Neuron (in vitro differentiated cells): Measurements from ENCODE around the gene PLA2G4D.

Experiments
- H2AFZ ChIP-seq: one replicate; pipeline ENCODE4 v1.6.1; 2013; ENCODE audit warnings: low read depth, mild to moderate bottlenecking, inconsistent platforms, low read length, moderate library complexity
- H3K27me3 ChIP-seq: one replicate; pipeline ENCODE4 v1.6.1; 2013; ENCODE audit warnings: low read length; ENCODE audit not compliant: insufficient read depth
- H3K36me3 ChIP-seq: one replicate; pipeline ENCODE4 v1.6.1; 2013; ENCODE audit warnings: low read length; ENCODE audit not compliant: insufficient read depth
- H3K4me1 ChIP-seq: one replicate; pipeline ENCODE4 v1.6.1; 2013; ENCODE audit warnings: low read length; ENCODE audit not compliant: insufficient read depth
- H3K4me3 ChIP-seq: 2 replicates; pipeline ENCODE4 v1.5.1; 2013; ENCODE audit warnings: mild to moderate bottlenecking, low read length, moderate library complexity
- H3K9me3 ChIP-seq: one replicate; pipeline ENCODE4 v1.6.1; 2013; ENCODE audit warnings: low read length

The PLA2G4D gene, protein sequence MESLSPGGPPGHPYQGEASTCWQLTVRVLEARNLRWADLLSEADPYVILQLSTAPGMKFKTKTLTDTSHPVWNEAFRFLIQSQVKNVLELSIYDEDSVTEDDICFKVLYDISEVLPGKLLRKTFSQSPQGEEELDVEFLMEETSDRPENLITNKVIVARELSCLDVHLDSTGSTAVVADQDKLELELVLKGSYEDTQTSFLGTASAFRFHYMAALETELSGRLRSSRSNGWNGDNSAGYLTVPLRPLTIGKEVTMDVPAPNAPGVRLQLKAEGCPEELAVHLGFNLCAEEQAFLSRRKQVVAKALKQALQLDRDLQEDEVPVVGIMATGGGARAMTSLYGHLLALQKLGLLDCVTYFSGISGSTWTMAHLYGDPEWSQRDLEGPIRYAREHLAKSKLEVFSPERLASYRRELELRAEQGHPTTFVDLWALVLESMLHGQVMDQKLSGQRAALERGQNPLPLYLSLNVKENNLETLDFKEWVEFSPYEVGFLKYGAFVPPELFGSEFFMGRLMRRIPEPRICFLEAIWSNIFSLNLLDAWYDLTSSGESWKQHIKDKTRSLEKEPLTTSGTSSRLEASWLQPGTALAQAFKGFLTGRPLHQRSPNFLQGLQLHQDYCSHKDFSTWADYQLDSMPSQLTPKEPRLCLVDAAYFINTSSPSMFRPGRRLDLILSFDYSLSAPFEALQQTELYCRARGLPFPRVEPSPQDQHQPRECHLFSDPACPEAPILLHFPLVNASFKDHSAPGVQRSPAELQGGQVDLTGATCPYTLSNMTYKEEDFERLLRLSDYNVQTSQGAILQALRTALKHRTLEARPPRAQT

DNA sequence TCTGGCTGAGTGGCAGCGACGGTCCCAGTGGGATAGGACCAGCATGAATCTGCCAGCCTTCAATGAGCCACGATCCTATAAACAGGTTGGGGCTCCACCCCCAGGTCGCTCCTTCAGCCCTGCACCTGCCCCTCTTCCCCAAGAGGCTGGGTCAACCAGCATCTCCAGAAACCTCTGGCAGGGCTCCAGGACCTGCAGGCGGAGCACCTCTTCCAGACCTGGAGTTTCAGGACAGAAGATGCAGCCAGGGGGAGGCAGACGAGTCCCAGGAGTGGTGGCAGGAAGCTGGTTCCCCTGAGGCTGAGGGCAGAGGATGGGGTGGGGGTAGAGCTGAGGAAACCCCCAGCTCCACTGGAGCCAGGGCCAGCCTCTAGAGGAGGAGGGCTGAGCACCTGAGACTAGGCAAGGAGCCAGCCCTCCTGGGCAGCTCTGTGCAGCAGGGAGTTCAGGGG is at the start of gene PLA2G4D:
TSS of gene PLA2G4D (minus strand) at position 51 of the 452 bp plus-strand sequence. CDS start 103 bp downstream, outside the sequence.
- Histone ChIP-seq H3K36me3 (no peaks in the 10 kb centered on the region), H3K4me1 (peaks cover 19% of the 10 kb centered on the region), H2AFZ (no peak within 1 kb of the TSS), H3K4me3 (no peak within 1 kb of the TSS), H3K27me3 (no peaks in the 10 kb centered on the region), H3K9me3 (no peaks in the 10 kb centered on the region)

DNA sequence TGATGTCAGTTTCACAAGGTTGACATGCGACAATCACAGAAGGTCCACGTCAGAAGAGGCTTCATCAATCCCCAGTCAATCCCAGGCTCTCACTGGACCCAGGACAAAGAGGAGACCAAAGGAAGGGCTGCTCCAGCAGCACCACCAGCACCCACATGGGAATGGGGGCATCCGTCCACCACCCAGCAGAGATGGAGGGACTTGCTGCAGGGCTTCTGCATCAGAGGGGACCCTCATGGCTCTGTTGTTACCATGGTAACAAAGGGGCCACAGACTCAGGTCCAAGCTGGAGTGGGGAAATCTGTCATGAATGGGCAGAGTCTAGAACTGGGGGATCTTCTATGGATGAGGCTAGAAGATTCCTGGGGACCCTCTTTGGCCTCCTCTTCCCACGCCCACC is 49.0 kb upstream of the PLA2G4D start:
- Histone ChIP-seq H3K9me3 (no peaks in the 10 kb centered on the region), H3K4me1 (no peaks in the 10 kb centered on the region), H3K36me3 (no peaks in the 10 kb centered on the region), H2AFZ (no peak overlapping the region), H3K27me3 (no peaks in the 10 kb centered on the region), H3K4me3 (no peak overlapping the region)

DNA sequence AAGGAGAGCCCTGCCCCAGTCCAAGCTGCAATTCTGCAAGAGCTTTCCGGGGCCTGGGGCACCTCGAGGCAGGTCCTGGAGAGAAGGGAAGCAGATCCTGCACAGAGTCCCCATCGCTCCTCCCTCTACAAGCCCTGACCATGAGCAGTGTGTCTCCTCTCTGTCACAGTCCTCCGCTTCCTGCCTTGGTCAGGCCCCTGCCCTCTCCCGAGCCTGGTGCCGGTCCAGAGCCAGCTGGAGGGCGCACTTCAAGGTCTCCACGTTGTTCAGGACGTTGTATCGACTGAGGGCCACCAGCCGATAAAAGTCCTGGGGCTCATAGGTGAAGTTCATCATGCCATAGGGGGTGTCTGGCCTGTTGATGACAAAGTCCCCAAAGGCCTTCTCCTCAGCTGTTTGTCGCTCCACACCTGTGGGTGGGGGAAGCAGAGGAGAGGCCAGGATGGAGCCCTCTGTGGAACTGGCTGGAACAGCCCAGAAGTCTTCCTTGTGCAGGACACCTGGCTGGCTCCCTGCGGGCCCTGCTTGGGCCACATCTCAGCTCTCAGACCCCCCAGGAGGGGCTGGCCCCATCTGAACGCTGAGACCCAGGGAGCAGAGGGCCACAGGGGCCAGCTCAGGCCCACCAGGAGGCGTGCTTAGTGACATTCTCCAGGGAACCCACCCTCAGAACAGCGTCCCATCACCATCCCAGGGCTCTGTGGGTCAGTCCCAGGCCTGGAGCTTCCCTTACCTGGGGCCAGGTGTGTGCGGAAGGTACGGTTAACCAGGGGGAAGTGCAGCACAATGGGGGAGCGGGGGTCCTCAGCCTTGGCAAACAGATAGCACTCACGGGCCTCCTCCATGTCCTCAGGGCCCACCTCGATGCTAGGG is 47.7 kb upstream of the PLA2G4D start:
- Histone ChIP-seq H3K36me3 (no peaks in the 10 kb centered on the region), H3K4me1 (no peaks in the 10 kb centered on the region), H3K9me3 (no peaks in the 10 kb centered on the region), H3K4me3 (no peak overlapping the region), H3K27me3 (no peaks in the 10 kb centered on the region), H2AFZ (no peak overlapping the region)

DNA sequence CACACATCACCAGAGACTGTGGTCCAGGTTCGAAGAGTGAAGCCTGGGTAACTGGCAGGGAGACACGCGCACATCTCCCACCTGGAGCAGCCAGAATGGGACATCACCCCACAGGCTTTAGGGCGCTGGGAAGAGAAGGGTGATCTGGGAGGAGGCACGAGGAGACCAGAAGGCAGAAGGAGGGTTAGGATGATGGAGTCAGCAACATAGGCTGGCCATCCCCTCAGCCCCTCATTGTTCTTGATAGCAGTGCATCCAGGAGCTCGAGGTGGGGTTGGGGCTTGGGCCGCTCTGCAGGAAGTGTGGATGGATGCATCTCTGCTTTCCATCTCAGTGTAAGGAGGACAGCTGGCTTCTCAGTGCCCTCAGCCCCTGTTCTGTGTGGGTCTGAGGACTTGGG is 46.9 kb upstream of the PLA2G4D start:
- no peaks in the 10 kb centered on the region for H3K4me1 ChIP-seq
- no peaks in the 10 kb centered on the region for H3K9me3 ChIP-seq
- no peak overlapping the region for H3K4me3 ChIP-seq
- no peak overlapping the region for H2AFZ ChIP-seq
- no peaks in the 10 kb centered on the region for H3K36me3 ChIP-seq
- no peaks in the 10 kb centered on the region for H3K27me3 ChIP-seq

DNA sequence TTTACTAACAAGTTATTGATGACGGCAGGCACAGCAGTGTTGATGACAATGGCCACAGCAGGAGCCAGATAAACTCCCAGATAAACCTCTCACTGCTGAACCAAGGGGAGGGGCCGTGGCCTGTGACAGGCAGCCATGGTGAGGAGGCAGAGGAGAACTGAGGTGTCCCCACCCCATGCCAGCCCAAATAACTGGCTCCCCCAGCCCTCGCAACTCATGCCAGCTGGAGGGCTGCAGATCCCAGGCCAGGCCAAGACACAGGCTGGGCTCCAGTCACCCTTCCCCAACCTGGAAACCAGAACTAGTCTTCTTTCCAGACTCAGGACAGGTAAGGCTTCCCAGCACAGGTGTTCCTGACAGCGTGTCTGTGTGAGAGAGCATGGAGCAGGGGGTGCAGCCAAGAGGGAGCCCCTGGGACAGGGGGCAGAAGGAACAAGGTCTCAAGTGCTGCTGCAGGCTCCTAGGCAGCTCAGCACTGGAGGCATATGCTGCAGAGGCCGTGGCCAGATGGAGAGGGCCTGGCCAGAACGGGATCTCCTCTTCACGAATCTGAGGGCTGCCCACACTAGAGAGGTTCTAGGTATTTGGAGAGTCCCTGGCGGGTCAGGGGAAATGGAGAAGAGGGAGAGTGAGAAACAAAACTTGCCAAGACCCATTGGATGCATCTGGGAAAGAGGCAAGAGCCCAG is 46.2 kb upstream of the PLA2G4D start:
- Histone ChIP-seq H3K36me3 (no peaks in the 10 kb centered on the region), H3K27me3 (no peaks in the 10 kb centered on the region), H2AFZ (no peak overlapping the region), H3K4me1 (no peaks in the 10 kb centered on the region), H3K9me3 (no peaks in the 10 kb centered on the region), H3K4me3 (no peak overlapping the region)

DNA sequence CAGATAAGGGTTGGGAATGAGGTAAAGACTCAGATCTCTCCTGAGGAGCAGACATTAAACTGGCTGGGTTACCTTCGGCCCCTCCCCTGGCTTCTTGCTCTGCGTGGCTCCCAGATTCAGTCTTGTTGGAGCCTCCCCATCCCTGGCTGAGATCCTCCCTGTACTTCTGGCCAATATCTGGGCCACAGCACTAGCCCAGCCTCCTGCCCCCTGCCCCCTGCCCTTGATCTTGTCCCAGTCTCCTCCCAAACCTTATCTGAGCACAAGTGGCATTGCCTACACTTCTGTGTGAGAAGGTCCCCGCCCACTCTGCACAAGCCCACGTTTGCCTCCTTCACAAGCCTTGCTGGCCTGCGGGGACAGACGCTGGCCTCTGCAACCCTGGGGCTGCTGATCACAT is 45.2 kb upstream of the PLA2G4D start:
- H2AFZ ChIP-seq = no peak overlapping the region
- no peaks in the 10 kb centered on the region for H3K4me1 ChIP-seq
- H3K36me3 ChIP-seq = no peaks in the 10 kb centered on the region
- H3K9me3 ChIP-seq = no peaks in the 10 kb centered on the region
- H3K4me3 ChIP-seq = no peak overlapping the region
- no peaks in the 10 kb centered on the region for H3K27me3 ChIP-seq

DNA sequence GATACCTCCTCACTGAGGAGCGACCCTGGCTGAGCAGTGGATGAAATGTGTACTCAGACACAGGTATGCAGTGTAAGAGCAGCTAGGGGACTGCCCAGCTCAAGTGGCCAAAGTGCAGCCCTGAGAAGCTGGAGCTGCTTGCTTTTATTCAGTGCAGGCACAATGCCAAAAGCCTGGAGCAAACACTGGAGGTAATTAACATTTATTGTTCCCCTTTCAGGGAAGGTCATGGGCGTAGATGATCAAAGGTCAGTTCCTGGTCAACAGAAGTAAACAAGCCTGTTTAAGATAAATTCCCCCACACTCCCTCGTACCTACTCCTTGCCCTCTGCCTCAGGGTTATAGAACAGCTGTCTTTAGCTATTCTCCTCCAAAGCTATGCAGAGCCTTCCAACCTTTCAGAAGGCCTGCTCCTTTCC is 44.6 kb upstream of the PLA2G4D start:
- Histone ChIP-seq H3K4me1 (no peaks in the 10 kb centered on the region), H2AFZ (no peak overlapping the region), H3K27me3 (no peaks in the 10 kb centered on the region), H3K9me3 (no peaks in the 10 kb centered on the region), H3K36me3 (no peaks in the 10 kb centered on the region), H3K4me3 (no peak overlapping the region)

DNA sequence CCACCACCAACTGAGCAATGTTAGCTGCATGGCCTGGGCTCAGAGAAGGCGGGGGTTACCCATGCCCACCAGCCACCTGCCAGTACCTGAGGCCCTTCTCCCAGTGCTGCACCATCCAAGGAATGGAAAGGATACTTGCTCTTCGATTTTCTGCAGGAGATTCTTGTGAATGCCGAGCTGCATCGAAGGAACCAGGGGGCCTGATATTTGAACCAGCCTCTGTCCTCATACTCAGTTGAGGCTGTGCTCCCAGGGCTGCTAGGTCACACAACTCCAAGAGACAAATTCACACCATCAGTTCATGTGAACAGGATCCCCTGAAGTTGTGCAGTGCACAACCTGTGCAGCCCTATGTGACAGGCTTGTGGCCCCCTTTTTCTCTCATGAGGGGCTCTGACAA is 44.0 kb upstream of the PLA2G4D start:
- no peaks in the 10 kb centered on the region for H3K4me1 ChIP-seq
- H3K4me3 ChIP-seq = no peak overlapping the region
- H3K9me3 ChIP-seq = no peaks in the 10 kb centered on the region
- no peak overlapping the region for H2AFZ ChIP-seq
- H3K27me3 ChIP-seq = no peaks in the 10 kb centered on the region
- no peaks in the 10 kb centered on the region for H3K36me3 ChIP-seq

DNA sequence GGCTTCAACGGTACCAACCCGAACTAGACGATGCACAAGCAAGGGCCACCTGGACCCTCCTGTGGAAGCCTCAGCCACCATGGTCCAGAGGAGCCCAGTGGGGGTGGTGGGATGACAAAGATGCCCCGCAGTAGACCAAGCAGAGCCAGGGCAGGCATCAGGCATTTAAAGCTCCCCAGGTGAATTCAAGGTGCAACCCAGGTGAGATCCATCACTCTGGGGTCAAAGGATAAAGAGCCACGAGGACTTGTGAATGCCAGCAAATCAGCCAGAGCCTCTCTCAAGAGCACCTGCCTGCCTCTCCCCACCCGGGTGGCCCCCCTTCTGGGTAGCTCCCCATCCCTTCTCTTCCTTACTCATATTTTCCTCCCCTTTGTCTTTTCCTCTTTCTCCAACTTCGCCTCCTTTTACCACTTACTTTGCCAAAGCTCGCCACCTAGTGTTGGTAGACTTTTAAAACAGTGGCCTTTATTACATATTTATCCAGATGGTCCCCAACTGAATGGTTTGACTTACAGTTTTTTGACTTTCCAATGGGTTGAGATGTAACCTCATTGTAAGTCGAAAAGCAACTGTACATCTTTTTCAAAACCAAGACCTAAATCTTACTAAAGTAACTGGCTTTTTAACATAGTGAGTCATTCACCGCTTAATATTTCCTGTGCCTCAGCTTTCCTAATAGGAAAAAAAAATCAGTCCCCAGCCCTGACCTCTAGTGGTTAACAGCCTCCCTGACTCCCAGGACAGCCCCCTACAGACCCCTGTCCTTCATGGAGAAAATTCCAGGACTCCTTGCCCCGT is 43.3 kb upstream of the PLA2G4D start:
- H3K36me3 ChIP-seq = no peaks in the 10 kb centered on the region
- H3K4me3 ChIP-seq = no peak overlapping the region
- no peak overlapping the region for H2AFZ ChIP-seq
- no peaks in the 10 kb centered on the region for H3K4me1 ChIP-seq
- H3K9me3 ChIP-seq = no peaks in the 10 kb centered on the region
- no peaks in the 10 kb centered on the region for H3K27me3 ChIP-seq

DNA sequence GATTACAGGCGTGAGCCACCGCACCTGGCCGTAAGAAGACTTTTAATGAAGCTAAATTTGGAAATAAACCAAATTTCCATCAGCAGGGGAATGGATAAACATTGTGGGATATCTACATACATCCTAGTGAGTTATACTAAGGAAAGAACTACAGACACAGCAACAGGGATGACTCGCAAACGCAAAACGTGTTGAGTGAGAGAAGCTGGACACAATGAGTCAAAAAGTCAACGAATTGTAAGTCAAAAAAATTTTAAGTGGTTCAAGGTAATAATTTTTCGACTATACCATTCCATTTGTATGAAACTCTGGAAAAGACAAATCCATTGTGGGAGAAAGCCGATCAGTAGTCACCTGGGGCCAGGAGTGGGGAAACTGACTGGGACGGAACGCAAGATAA is 42.2 kb upstream of the PLA2G4D start:
- no peaks in the 10 kb centered on the region for H3K4me1 ChIP-seq
- no peaks in the 10 kb centered on the region for H3K27me3 ChIP-seq
- no peaks in the 10 kb centered on the region for H3K9me3 ChIP-seq

DNA sequence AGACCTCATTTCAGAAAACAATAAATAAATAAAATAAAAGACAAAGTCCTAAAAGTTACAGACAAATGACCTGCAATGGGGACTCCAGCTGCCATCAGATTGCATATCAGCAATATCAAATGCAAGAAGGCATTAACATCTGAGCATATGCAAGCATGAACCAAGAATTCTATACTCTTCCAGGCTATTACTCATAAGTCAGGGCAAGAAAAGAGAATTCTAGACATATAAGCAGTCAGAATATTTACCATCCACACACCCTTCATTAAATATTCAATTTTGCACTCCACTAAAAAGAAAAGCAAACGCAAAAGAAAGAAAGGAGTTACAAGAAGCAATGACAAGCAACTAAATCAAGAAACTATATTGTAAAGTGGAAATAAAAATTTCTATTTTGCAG is 41.0 kb upstream of the PLA2G4D start:
- Histone ChIP-seq H3K36me3 (no peaks in the 10 kb centered on the region), H2AFZ (no peak overlapping the region), H3K9me3 (no peaks in the 10 kb centered on the region)

More for the DNA sequence above, 42.2 kb upstream of the PLA2G4D start:
- Histone ChIP-seq H2AFZ (no peak overlapping the region), H3K36me3 (no peaks in the 10 kb centered on the region), H3K4me3 (no peak overlapping the region)

More for the DNA sequence above, 41.0 kb upstream of the PLA2G4D start:
- Histone ChIP-seq H3K4me1 (no peaks in the 10 kb centered on the region), H3K27me3 (no peaks in the 10 kb centered on the region), H3K4me3 (no peak overlapping the region)
